Fibroblast of villous mesenchyme (primary cell): ENCODE results near the gene MACROD1. TPM values are rescaled to one million over a fixed set of nuclear protein-coding genes. Genes with fewer than 3 reads are reported as not detected.
A peak's percentile ranks its signal among the peaks of the same experiment; 100 is the strongest.

ENCODE experiments used
- DNase-seq: peaks from one replicate; pipeline ENCODE4 v3.0.0-alpha.2; 2010; ENCODE audit warnings: low read depth
- H3K4me3 ChIP-seq: 2 replicates; pipeline ENCODE4 v1.5.1; 2011; ENCODE audit warnings: low read depth, mild to moderate bottlenecking, low read length
- CTCF ChIP-seq: IDR thresholded peaks from 2 replicates; pipeline ENCODE4 v1.5.1; 2012; ENCODE audit warnings: low read depth, mild to moderate bottlenecking, low read length; ENCODE audit not compliant: insufficient read depth
- total RNA-seq: library from RNA; depleted of rRNA; stranded (reverse); fragments of >200 nt; gene quantifications from 2 replicates; pipeline ENCODE4 v1.2.3, GENCODE V29; 2012

The MACROD1 gene
- total RNA-seq, 1 donor: 8.6 TPM

GRCh38 chr11:64208086-64208795, 42.3 kb upstream of the MACROD1 start:
- DNase-seq: no peak
- no peak for TF ChIP-seq CTCF
- H3K4me3 ChIP-seq: peak overlapping the region; percentile 10

DNA sequence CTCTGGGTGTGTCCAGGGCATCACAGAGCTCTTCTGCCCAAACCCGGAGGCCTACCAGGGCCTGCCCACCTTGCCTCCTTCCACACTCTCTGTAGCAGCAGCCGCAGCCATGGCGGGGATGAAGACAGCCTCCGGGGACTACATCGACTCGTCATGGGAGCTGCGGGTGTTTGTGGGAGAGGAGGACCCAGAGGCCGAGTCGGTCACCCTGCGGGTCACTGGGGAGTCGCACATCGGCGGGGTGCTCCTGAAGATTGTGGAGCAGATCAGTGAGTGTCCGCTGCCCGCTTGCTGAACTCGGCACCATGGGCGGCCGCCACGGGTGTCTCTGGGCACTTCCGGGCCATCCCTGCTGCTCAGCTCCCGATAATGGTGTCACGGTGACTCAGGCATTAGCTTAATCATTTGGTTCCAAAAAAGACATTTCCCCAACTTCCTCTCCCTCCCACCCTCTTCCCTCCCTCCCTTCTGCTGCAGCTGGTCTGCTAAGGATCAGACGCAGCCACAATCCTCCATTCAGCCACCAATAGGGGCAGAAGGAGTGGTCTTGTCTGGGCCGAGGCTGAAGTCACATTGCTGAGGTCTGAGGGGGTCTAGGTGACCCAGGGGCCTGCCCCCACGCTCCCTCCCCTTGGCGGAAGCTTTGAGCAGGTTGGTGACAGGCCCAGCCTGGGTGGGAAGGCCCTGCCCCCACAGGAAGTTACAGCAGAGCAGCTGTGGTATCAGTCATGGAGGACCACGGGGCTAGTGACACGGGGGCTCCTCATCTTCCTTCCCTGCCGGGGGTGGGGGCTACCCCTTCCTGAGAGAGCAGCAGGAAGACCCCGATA, 41.6 kb upstream of the MACROD1 start:
- TF ChIP-seq CTCF: no peak
- peak; percentile 84 for DNase-seq
- peak overlapping the region; percentile 24 for H3K4me3 ChIP-seq

- DNase-seq: no peak
- TF ChIP-seq CTCF: no peak
- H3K4me3 ChIP-seq: peak within 1 kb of the TSS; percentile 24
Measured at GRCh38 chr11:64206457-64207255, 40.7 kb upstream of the MACROD1 start, which contains the start of gene FERMT3. TSS of gene FERMT3 (plus strand) at chr11:64206721. CDS start at chr11:64207365, 644 bp downstream.

- no peak overlapping the region for H3K4me3 ChIP-seq
- TF ChIP-seq CTCF: peak; percentile 68
- DNase-seq: peak; percentile 98
Measured at GRCh38 chr11:64204464-64204989, 38.6 kb upstream of the MACROD1 start.

- no peak overlapping the region for H3K4me3 ChIP-seq
- DNase-seq: no peak
- TF ChIP-seq CTCF: no peak
Measured at GRCh38 chr11:64204080-64204440, 38.1 kb upstream of the MACROD1 start.

DNA sequence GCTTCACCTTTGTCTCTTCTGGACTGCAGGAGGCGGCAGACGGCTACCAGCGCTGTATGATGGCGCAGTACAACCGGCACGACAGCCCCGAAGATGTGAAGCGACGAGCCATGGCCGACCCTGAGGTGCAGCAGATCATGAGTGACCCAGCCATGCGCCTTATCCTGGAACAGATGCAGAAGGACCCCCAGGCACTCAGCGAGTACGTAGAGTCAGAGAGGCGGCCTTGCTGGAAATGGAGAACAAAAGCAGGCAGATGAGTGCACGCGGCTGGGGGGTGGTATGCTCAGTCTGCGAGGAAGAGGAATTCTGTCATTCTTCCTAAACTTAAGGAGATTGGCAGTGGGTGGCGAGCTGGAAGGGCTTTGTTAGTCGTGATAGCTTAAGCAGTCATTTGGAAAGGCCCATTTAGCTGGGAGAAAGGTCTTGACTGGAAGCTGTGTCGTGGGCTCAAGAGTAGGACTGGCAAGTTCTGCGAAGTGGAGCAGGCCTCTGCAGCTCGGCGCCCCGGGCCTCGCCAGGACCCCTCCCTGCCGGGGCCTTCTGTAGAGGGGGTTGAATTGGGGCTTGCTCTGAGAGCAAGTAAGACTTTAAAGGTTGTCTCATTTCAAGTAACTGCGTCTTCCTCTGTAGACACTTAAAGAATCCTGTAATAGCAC, 37.6 kb upstream of the MACROD1 start:
- no peak for TF ChIP-seq CTCF
- H3K4me3 ChIP-seq: no peak overlapping the region
- no peak for DNase-seq
